ENCODE data around the gene EMILIN3.

DNA sequence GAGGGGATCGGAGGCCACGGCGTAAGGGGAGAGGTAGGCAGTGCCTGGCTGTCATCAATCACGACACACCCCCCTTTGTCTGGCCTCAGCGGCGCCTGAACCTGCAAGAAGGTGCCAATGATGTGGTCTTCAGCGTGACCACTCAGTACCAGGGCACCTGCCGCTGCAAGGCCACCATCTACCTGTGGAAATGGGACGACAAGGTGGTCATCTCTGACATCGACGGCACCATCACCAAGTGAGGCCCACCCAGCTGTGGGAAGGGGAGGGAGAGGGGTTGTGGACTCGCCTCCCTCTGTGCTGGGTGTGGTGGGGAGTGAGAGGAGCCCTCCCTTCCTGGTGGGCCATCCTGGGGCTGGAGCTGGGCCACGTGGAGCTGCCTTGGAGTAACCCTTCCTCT is 9.7 kb downstream of the EMILIN3 start:
- TF ChIP-seq, protein P1, sequence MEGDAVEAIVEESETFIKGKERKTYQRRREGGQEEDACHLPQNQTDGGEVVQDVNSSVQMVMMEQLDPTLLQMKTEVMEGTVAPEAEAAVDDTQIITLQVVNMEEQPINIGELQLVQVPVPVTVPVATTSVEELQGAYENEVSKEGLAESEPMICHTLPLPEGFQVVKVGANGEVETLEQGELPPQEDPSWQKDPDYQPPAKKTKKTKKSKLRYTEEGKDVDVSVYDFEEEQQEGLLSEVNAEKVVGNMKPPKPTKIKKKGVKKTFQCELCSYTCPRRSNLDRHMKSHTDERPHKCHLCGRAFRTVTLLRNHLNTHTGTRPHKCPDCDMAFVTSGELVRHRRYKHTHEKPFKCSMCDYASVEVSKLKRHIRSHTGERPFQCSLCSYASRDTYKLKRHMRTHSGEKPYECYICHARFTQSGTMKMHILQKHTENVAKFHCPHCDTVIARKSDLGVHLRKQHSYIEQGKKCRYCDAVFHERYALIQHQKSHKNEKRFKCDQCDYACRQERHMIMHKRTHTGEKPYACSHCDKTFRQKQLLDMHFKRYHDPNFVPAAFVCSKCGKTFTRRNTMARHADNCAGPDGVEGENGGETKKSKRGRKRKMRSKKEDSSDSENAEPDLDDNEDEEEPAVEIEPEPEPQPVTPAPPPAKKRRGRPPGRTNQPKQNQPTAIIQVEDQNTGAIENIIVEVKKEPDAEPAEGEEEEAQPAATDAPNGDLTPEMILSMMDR (IDR thresholded peaks at IDR 0.05; ENCODE audit: control extremely low read depth in 1 of 3, insufficient read depth in 1 of 3, low read depth in 1 of 3, low read length in 3 of 3) = no peak
- TF ChIP-seq RAD21 (IDR thresholded peaks at IDR 0.05 in 1 of 2, conservative IDR thresholded peaks at IDR 0.05 in 1 of 2; ENCODE audit: low read depth in 2 of 2, low read length in 2 of 2) (no peak), MAFK (IDR thresholded peaks at IDR 0.05; ENCODE audit: low read depth, low read length) (no peak), EZH2 (IDR thresholded peaks at IDR 0.05; ENCODE audit: low read depth, low read length, severe bottlenecking) (no peak), ZNF274 (IDR thresholded peaks at IDR 0.05; ENCODE audit: borderline replicate concordance, extremely low read depth, low read length) (no peak), GTF2F1 (IDR thresholded peaks at IDR 0.05; ENCODE audit: borderline replicate concordance, low read depth, low read length) (no peak)

All from H1 (cell line).